ENCODE measurements around the gene CTCF.

DNA sequence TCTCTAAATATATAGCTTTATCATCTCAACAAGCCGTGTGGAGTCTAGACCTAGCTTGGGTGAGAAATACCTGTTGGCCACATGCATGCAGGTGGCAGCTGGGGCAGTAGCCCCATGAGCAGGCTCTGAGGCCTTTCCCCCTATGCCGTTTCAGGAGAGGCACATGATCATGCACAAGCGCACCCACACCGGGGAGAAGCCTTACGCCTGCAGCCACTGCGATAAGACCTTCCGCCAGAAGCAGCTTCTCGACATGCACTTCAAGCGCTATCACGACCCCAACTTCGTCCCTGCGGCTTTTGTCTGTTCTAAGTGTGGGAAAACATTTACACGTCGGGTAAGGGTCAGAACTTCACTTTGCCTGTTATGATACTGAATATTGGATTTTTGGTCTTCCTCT lies 65.9 kb downstream of the CTCF start:
- no peak for TF ChIP-seq EZH2 (IDR thresholded peaks at IDR 0.05; ENCODE audit: low read depth, unreplicated experiment)
- TF ChIP-seq, protein P1, sequence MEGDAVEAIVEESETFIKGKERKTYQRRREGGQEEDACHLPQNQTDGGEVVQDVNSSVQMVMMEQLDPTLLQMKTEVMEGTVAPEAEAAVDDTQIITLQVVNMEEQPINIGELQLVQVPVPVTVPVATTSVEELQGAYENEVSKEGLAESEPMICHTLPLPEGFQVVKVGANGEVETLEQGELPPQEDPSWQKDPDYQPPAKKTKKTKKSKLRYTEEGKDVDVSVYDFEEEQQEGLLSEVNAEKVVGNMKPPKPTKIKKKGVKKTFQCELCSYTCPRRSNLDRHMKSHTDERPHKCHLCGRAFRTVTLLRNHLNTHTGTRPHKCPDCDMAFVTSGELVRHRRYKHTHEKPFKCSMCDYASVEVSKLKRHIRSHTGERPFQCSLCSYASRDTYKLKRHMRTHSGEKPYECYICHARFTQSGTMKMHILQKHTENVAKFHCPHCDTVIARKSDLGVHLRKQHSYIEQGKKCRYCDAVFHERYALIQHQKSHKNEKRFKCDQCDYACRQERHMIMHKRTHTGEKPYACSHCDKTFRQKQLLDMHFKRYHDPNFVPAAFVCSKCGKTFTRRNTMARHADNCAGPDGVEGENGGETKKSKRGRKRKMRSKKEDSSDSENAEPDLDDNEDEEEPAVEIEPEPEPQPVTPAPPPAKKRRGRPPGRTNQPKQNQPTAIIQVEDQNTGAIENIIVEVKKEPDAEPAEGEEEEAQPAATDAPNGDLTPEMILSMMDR (conservative IDR thresholded peaks at IDR 0.05; ENCODE audit: low read depth in 2 of 2), result no peak
- TF ChIP-seq, protein P2, sequence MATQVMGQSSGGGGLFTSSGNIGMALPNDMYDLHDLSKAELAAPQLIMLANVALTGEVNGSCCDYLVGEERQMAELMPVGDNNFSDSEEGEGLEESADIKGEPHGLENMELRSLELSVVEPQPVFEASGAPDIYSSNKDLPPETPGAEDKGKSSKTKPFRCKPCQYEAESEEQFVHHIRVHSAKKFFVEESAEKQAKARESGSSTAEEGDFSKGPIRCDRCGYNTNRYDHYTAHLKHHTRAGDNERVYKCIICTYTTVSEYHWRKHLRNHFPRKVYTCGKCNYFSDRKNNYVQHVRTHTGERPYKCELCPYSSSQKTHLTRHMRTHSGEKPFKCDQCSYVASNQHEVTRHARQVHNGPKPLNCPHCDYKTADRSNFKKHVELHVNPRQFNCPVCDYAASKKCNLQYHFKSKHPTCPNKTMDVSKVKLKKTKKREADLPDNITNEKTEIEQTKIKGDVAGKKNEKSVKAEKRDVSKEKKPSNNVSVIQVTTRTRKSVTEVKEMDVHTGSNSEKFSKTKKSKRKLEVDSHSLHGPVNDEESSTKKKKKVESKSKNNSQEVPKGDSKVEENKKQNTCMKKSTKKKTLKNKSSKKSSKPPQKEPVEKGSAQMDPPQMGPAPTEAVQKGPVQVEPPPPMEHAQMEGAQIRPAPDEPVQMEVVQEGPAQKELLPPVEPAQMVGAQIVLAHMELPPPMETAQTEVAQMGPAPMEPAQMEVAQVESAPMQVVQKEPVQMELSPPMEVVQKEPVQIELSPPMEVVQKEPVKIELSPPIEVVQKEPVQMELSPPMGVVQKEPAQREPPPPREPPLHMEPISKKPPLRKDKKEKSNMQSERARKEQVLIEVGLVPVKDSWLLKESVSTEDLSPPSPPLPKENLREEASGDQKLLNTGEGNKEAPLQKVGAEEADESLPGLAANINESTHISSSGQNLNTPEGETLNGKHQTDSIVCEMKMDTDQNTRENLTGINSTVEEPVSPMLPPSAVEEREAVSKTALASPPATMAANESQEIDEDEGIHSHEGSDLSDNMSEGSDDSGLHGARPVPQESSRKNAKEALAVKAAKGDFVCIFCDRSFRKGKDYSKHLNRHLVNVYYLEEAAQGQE (IDR thresholded peaks at IDR 0.05; ENCODE audit: unreplicated experiment), result no peak
- TF ChIP-seq, protein P3, sequence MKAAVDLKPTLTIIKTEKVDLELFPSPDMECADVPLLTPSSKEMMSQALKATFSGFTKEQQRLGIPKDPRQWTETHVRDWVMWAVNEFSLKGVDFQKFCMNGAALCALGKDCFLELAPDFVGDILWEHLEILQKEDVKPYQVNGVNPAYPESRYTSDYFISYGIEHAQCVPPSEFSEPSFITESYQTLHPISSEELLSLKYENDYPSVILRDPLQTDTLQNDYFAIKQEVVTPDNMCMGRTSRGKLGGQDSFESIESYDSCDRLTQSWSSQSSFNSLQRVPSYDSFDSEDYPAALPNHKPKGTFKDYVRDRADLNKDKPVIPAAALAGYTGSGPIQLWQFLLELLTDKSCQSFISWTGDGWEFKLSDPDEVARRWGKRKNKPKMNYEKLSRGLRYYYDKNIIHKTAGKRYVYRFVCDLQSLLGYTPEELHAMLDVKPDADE (IDR thresholded peaks at IDR 0.05), result no peak
- no peak for TF ChIP-seq EZH2phosphoT487 (IDR thresholded peaks at IDR 0.05; ENCODE audit: unreplicated experiment)
- TF ChIP-seq NANOG (IDR thresholded peaks at IDR 0.05; ENCODE audit: borderline replicate concordance), result no peak
- no peak for TF ChIP-seq JUNB (IDR thresholded peaks at IDR 0.05; ENCODE audit: unreplicated experiment)
- no peak for TF ChIP-seq POLR2AphosphoS5 (IDR thresholded peaks at IDR 0.05; ENCODE audit: low read depth)
- no peak for TF ChIP-seq ZNF114 (CRISPR knock-in tag; IDR thresholded peaks at IDR 0.05)
- no peak for TF ChIP-seq CREB1 (CRISPR knock-in tag; IDR thresholded peaks at IDR 0.05; ENCODE audit: low read depth)
- TF ChIP-seq STAT1 (IDR thresholded peaks at IDR 0.05; ENCODE audit: unreplicated experiment), result no peak
- TF ChIP-seq, protein P4, sequence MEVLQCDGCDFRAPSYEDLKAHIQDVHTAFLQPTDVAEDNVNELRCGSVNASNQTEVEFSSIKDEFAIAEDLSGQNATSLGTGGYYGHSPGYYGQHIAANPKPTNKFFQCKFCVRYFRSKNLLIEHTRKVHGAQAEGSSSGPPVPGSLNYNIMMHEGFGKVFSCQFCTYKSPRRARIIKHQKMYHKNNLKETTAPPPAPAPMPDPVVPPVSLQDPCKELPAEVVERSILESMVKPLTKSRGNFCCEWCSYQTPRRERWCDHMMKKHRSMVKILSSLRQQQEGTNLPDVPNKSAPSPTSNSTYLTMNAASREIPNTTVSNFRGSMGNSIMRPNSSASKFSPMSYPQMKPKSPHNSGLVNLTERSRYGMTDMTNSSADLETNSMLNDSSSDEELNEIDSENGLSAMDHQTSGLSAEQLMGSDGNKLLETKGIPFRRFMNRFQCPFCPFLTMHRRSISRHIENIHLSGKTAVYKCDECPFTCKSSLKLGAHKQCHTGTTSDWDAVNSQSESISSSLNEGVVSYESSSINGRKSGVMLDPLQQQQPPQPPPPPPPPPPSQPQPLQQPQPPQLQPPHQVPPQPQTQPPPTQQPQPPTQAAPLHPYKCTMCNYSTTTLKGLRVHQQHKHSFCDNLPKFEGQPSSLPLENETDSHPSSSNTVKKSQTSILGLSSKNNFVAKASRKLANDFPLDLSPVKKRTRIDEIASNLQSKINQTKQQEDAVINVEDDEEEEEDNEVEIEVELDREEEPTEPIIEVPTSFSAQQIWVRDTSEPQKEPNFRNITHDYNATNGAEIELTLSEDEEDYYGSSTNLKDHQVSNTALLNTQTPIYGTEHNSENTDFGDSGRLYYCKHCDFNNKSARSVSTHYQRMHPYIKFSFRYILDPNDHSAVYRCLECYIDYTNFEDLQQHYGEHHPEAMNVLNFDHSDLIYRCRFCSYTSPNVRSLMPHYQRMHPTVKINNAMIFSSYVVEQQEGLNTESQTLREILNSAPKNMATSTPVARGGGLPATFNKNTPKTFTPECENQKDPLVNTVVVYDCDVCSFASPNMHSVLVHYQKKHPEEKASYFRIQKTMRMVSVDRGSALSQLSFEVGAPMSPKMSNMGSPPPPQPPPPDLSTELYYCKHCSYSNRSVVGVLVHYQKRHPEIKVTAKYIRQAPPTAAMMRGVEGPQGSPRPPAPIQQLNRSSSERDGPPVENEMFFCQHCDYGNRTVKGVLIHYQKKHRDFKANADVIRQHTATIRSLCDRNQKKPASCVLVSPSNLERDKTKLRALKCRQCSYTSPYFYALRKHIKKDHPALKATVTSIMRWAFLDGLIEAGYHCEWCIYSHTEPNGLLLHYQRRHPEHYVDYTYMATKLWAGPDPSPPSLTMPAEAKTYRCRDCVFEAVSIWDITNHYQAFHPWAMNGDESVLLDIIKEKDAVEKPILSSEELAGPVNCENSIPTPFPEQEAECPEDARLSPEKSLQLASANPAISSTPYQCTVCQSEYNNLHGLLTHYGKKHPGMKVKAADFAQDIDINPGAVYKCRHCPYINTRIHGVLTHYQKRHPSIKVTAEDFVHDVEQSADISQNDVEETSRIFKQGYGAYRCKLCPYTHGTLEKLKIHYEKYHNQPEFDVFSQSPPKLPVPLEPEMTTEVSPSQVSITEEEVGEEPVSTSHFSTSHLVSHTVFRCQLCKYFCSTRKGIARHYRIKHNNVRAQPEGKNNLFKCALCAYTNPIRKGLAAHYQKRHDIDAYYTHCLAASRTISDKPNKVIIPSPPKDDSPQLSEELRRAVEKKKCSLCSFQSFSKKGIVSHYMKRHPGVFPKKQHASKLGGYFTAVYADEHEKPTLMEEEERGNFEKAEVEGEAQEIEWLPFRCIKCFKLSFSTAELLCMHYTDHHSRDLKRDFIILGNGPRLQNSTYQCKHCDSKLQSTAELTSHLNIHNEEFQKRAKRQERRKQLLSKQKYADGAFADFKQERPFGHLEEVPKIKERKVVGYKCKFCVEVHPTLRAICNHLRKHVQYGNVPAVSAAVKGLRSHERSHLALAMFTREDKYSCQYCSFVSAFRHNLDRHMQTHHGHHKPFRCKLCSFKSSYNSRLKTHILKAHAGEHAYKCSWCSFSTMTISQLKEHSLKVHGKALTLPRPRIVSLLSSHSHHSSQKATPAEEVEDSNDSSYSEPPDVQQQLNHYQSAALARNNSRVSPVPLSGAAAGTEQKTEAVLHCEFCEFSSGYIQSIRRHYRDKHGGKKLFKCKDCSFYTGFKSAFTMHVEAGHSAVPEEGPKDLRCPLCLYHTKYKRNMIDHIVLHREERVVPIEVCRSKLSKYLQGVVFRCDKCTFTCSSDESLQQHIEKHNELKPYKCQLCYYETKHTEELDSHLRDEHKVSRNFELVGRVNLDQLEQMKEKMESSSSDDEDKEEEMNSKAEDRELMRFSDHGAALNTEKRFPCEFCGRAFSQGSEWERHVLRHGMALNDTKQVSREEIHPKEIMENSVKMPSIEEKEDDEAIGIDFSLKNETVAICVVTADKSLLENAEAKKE (CRISPR knock-in tag; IDR thresholded peaks at IDR 0.05), result no peak
